Measurements from ENCODE around the gene ZMYND8.

Gene ZMYND8

GRCh38 chr20:47315339-47316056 lies 41.0 kb downstream of the ZMYND8 start:
- no peak overlapping the region for H3K4me3 ChIP-seq (ENCODE audit: low read depth, low read length)
- in situ Hi-C loops (cut with HindIII; ENCODE audit: low sequenced_read_pairs), result no loop called here
- TF ChIP-seq CTCF (IDR thresholded peaks at IDR 0.05; ENCODE audit: low read depth, low read length), result no peak
- peak; percentile 91 for DNase-seq (ENCODE audit: low read depth, low spot score)

- in situ Hi-C loops (cut with HindIII; ENCODE audit: low sequenced_read_pairs), result no loop called here
- H3K4me3 ChIP-seq (ENCODE audit: low read depth, low read length), result no peak overlapping the region
- no peak for DNase-seq (ENCODE audit: low read depth, low spot score)
- no peak for TF ChIP-seq CTCF (IDR thresholded peaks at IDR 0.05; ENCODE audit: low read depth, low read length)
Observed at GRCh38 chr20:47314647-47315338, 41.7 kb downstream of the ZMYND8 start.

GRCh38 chr20:47311967-47312681 lies 44.4 kb downstream of the ZMYND8 start:
- in situ Hi-C loops (cut with HindIII; ENCODE audit: low sequenced_read_pairs), result no loop called here
- no peak for TF ChIP-seq CTCF (IDR thresholded peaks at IDR 0.05; ENCODE audit: low read depth, low read length)
- DNase-seq (ENCODE audit: low read depth, low spot score), result no peak
- H3K4me3 ChIP-seq (ENCODE audit: low read depth, low read length), result no peak overlapping the region

DNA sequence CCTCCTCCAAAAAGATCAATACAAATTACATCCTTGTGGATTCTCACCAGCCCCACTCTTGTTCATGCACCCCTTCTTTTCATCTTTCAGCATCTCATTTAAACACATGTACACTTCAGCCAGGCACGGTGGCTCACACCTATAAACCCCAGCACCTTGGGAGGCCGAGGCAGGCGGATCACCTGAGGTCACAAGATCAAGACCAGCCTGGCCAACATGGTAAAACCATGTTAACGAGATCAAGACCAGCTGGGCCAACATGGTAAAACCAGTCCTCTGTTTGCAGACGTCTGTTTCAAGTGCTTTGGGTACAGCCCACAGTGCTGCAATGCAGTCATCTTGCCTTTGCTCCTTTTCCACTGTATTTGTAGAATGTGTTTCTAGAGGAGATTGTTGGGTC lies 45.3 kb downstream of the ZMYND8 start:
- TF ChIP-seq CTCF (IDR thresholded peaks at IDR 0.05; ENCODE audit: low read depth, low read length), result no peak
- H3K4me3 ChIP-seq (ENCODE audit: low read depth, low read length), result no peak overlapping the region
- no peak for DNase-seq (ENCODE audit: low read depth, low spot score)
- in situ Hi-C loops (cut with HindIII; ENCODE audit: low sequenced_read_pairs), result no loop called here

GRCh38 chr20:47310729-47311128 lies 45.8 kb downstream of the ZMYND8 start:
- no peak for TF ChIP-seq CTCF (IDR thresholded peaks at IDR 0.05; ENCODE audit: low read depth, low read length)
- in situ Hi-C loops (cut with HindIII; ENCODE audit: low sequenced_read_pairs), result no loop called here
- DNase-seq (ENCODE audit: low read depth, low spot score), result no peak
- H3K4me3 ChIP-seq (ENCODE audit: low read depth, low read length), result no peak overlapping the region

GRCh38 chr20:47309806-47310426 lies 46.6 kb downstream of the ZMYND8 start:
- in situ Hi-C loops (cut with HindIII; ENCODE audit: low sequenced_read_pairs), result no loop called here
- no peak for DNase-seq (ENCODE audit: low read depth, low spot score)
- TF ChIP-seq CTCF (IDR thresholded peaks at IDR 0.05; ENCODE audit: low read depth, low read length), result no peak
- no peak overlapping the region for H3K4me3 ChIP-seq (ENCODE audit: low read depth, low read length)

Data from astrocyte of the spinal cord (primary cell).